ENCODE results near the gene FAM107B. TPM values are rescaled to one million over a fixed set of nuclear protein-coding genes. Genes with fewer than 3 reads are reported as not detected.

The FAM107B gene
- total RNA-seq, 1 experiment from 2014 or later: 24.5 TPM

DNA sequence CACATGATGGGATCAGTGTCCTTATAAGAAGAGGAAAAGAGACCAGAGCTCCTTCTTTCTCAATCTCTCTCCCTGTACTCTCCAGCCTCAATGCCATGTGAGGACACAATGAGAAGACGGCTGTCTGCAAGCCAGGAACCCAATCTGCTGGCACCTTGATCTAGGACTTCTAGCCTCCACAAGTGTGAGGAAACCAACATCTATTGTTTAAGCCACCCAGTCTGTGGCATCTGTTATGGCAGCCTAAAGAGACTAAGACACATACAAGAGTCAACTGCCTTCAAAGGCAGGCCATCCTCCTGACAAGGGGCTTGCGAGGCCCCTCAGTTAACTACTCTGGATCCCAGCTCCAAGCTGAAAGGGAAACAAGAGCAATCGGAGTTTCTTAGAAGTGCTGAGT, 225.7 kb downstream of the FAM107B start:
- H3K18ac ChIP-seq (ENCODE audit: insufficient read length, low read depth, low read length): no peak overlapping the region
- peaks cover under 1% of the 10 kb centered on the region; the same call in 1 of the 2 replicates for H3K4me1 ChIP-seq (ENCODE audit: insufficient read depth, low read length)
- H4K20me1 ChIP-seq (ENCODE audit: control insufficient read depth, insufficient read depth, insufficient read length): no peaks in the 10 kb centered on the region
- H4K5ac ChIP-seq (ENCODE audit: insufficient read length, low read depth, low read length): no peak overlapping the region
- Mint-ChIP-seq H3K4me3 (no peak overlapping the region), H3K27me3 (ENCODE audit: low read depth) (no peaks in the 10 kb centered on the region), H3K27ac (peak overlapping the region in 1 of 3 experiments; percentile 87; a peak in 2 of 7 replicates), H3K9me3 (no peaks in the 10 kb centered on the region), H3K4me1 (peaks cover 23 to 26% of the 10 kb centered on the region in 2 experiments), H3K36me3 (ENCODE audit: insufficient read depth in 1 of 3, low read depth in 3 of 3) (peaks cover 0 to 2% (median 1%) of the 10 kb centered on the region in 3 experiments; a peak in 3 of 7 replicates)
- H3K4ac ChIP-seq (ENCODE audit: low read depth, low read length): no peak overlapping the region
- no peak overlapping the region for H2BK15ac ChIP-seq (ENCODE audit: low read depth, low read length)
- no peak for DNase-seq
- TF ChIP-seq CTCF (conservative IDR thresholded peaks at IDR 0.05): no peak
- no peak overlapping the region for H2BK12ac ChIP-seq (ENCODE audit: insufficient read length, low read depth, low read length)
- H3K79me1 ChIP-seq (ENCODE audit: insufficient read depth, low read depth, low read length, poor library complexity, severe bottlenecking): no peaks in the 10 kb centered on the region
- no peak overlapping the region for H2AFZ ChIP-seq (ENCODE audit: low read length)
- H3K23me2 ChIP-seq (ENCODE audit: insufficient read length, low read depth, low read length, poor library complexity, severe bottlenecking): no peaks in the 10 kb centered on the region
- no peak overlapping the region for H2AK5ac ChIP-seq (ENCODE audit: insufficient read length, low read length)
- H3K56ac ChIP-seq (ENCODE audit: insufficient read length, low read depth, low read length): no peak overlapping the region
- H2BK5ac ChIP-seq (ENCODE audit: insufficient read length, low read length): no peak overlapping the region
- H3K27me3 ChIP-seq (ENCODE audit: insufficient read depth, low read length): no peaks in the 10 kb centered on the region
- H3K4me2 ChIP-seq (ENCODE audit: insufficient read depth, insufficient read length, low read length): no peak overlapping the region
- no peak overlapping the region for H4K91ac ChIP-seq (ENCODE audit: insufficient read length, low read depth, low read length)
- H3K23ac ChIP-seq (ENCODE audit: insufficient read length, low read depth, low read length): no peak overlapping the region
- H2BK20ac ChIP-seq (ENCODE audit: low read depth, low read length, poor library complexity, severe bottlenecking): no peak overlapping the region
- H3K9ac ChIP-seq (ENCODE audit: extremely low read depth, insufficient read length, low read length): no peak overlapping the region
- no peaks in the 10 kb centered on the region for H3K79me2 ChIP-seq (ENCODE audit: insufficient read depth, low read length)
- no peak overlapping the region for H3K14ac ChIP-seq (ENCODE audit: insufficient read depth, low read length)
- no peak overlapping the region for H2BK120ac ChIP-seq (ENCODE audit: low read depth, low read length, poor library complexity, severe bottlenecking)
- WGBS (ENCODE audit: extremely low coverage, insufficient read length, low lambda C conversion rate): no CpG with 5 or more reads among the region's 3 CpGs
- no peak overlapping the region for H4K8ac ChIP-seq (replicated peaks; ENCODE audit: insufficient read length, low read depth, low read length)
- no peak overlapping the region for H3T11ph ChIP-seq (ENCODE audit: low read length)
- H3K27ac ChIP-seq (ENCODE audit: insufficient read length, low read depth, low read length): no peak overlapping the region
- no peaks in the 10 kb centered on the region for H3K9me3 ChIP-seq (ENCODE audit: control insufficient read depth, low read depth, low read length)

Data from H9 (cell line).